Loucy (cell line): ENCODE results near the gene EDIL3.

Source experiments
- CTCF ChIP-seq: fragments of 200-600 bp; sonication (generic); conservative IDR thresholded peaks from 2 replicates; pipeline ENCODE4 v1.5.1; 2014; ENCODE audit warnings: mild to moderate bottlenecking, antibody characterized with exemption, low read length
- EZH2phosphoT487 ChIP-seq: fragments of 200-600 bp; IDR thresholded peaks from 2 replicates; pipeline ENCODE4 v1.6.1; 2018; ENCODE audit warnings: antibody characterized with exemption, mild to moderate bottlenecking, moderate library complexity, borderline replicate concordance

- TF ChIP-seq EZH2phosphoT487 (no peak), CTCF (no peak)
These were observed 46.4 kb upstream of the EDIL3 start for GRCh38 chr5:84430863-84431663.
